DND-41 (cell line): ENCODE results near the gene CYP11A1.
A peak's percentile ranks its signal among the peaks of the same experiment; 100 is the strongest.

ENCODE experiments used
- ATAC-seq: fragments of 200-7000 bp; cut with Tn5 transposase; 3 replicates; pipeline ENCODE4 v1.9.1; 2021; ENCODE audit warnings: low read depth; ENCODE audit not compliant: insufficient read depth
- DNase-seq: peaks from one replicate; pipeline ENCODE4 v3.0.0-alpha.2; 2020
- H2AFZ ChIP-seq: 2 replicates; pipeline ENCODE4 v1.6.0; 2012; ENCODE audit warnings: low read depth, low read length
- H3K27ac ChIP-seq: 2 replicates; pipeline ENCODE4 v1.5.1; 2012; ENCODE audit warnings: low read length, inconsistent platforms
- H3K27me3 ChIP-seq: fragments of 200-600 bp; sonication (generic); 2 replicates; pipeline ENCODE4 v1.6.0; 2012; ENCODE audit warnings: low read length, mild to moderate bottlenecking, inconsistent platforms; ENCODE audit not compliant: insufficient read depth, poor library complexity
- H3K36me3 ChIP-seq: 2 replicates; pipeline ENCODE4 v1.5.1; 2012; ENCODE audit warnings: low read length, inconsistent platforms; ENCODE audit not compliant: insufficient read depth
- H3K4me1 ChIP-seq: 2 replicates; pipeline ENCODE4 v1.5.1; 2012; ENCODE audit warnings: mild to moderate bottlenecking, low read length; ENCODE audit not compliant: insufficient read depth
- H3K4me2 ChIP-seq: 2 replicates; pipeline ENCODE4 v1.6.0; 2012; ENCODE audit warnings: mild to moderate bottlenecking, moderate library complexity, low read length, inconsistent platforms; ENCODE audit not compliant: insufficient read depth
- H3K4me3 ChIP-seq, 2 experiments: fragments of 200-600 bp in 1 of 2; shearing (Covaris generic) in 1 of 2; 2 replicates each; pipeline ENCODE4 v1.5.1; 2012 to 2016; ENCODE audit warnings: inconsistent platforms in 2 of 2, low read length in 2 of 2, mild to moderate bottlenecking in 2 of 2, low read depth in 1 of 2, moderate library complexity in 1 of 2
- H3K79me2 ChIP-seq: 2 replicates; pipeline ENCODE4 v1.6.0; 2012; ENCODE audit warnings: low read length, inconsistent platforms; ENCODE audit not compliant: insufficient read depth
- H3K9ac ChIP-seq: 2 replicates; pipeline ENCODE4 v1.6.0; 2012; ENCODE audit warnings: low read depth, mild to moderate bottlenecking, inconsistent platforms, low read length, moderate library complexity
- H3K9me3 ChIP-seq: 2 replicates; pipeline ENCODE4 v1.5.1; 2012; ENCODE audit warnings: low read length, moderate library complexity, mild to moderate bottlenecking, inconsistent platforms; ENCODE audit not compliant: insufficient read depth, severe bottlenecking
- H4K20me1 ChIP-seq: 2 replicates; pipeline ENCODE4 v1.6.0; 2012; ENCODE audit warnings: low read length; ENCODE audit not compliant: insufficient read depth
- EZH2 ChIP-seq: IDR thresholded peaks from 3 replicates; pipeline ENCODE4 v1.6.1; 2012; ENCODE audit warnings: borderline replicate concordance, low read depth, mild to moderate bottlenecking, moderate library complexity, low read length, inconsistent platforms; ENCODE audit not compliant: severe bottlenecking
- TF ChIP-seq, protein P1 (sequence below): IDR thresholded peaks from 2 replicates; pipeline ENCODE4 v1.5.1; 2012; ENCODE audit warnings: borderline replicate concordance, low read length, moderate library complexity, mild to moderate bottlenecking; ENCODE audit not compliant: poor library complexity, severe bottlenecking; ENCODE audit errors: extremely low read depth

Gene CYP11A1

DNA sequence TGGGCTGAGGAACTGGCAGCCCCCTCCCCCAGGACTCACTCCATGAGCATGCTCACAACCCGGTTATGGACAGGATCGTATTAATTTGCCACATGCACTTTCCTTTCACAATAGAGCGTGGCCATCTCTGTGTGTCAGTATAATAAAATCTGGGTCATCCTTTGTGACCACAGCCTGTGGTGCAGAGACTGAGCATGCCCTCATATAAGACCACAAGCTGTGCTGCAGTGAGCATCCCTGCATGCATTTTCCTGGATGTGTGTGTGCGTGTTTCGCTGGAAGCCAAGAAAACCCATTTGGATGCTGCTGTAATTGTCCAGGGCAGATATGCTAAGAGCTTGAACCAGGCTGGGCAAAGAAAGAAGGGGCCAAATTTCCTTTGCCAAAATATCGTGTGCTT is 39.7 kb downstream of the CYP11A1 start:
- no peak overlapping the region for H3K4me2 ChIP-seq
- H3K9me3 ChIP-seq: no peaks in the 10 kb centered on the region
- H2AFZ ChIP-seq: no peak overlapping the region
- no peaks in the 10 kb centered on the region for H4K20me1 ChIP-seq
- H3K4me3 ChIP-seq: no peak overlapping the region
- ATAC-seq: no peak
- H3K4me1 ChIP-seq: no peaks in the 10 kb centered on the region
- H3K27ac ChIP-seq: no peak overlapping the region
- H3K79me2 ChIP-seq: no peaks in the 10 kb centered on the region
- H3K9ac ChIP-seq: no peak overlapping the region
- H3K27me3 ChIP-seq: peaks cover 9% of the 10 kb centered on the region
- H3K36me3 ChIP-seq: no peaks in the 10 kb centered on the region
- no peak for DNase-seq
- no peak for TF ChIP-seq EZH2

DNA sequence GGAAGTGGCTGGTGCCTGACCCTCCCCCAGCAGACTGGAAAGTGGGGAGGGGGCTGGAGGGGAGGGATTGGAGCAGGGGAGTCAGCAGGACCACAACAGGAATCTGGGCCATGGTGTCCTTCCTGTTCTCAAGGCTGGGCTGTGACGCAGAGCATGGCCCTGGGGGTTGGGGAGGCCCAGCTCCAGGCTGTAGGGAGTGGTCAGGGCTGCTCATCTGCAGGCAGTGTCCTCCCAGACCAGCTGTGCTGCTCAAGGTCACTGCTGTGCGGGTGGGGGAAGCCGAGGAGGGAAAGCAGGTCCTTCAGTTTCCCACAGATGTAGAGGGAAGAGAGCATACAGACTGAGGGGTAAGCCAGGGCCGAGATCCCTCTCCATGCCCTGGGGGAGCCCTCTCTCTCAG is 40.7 kb downstream of the CYP11A1 start:
- H3K4me3 ChIP-seq: no peak overlapping the region
- H3K27ac ChIP-seq: no peak overlapping the region
- ATAC-seq: no peak
- H3K79me2 ChIP-seq: no peaks in the 10 kb centered on the region
- H3K36me3 ChIP-seq: no peaks in the 10 kb centered on the region
- H3K4me2 ChIP-seq: no peak overlapping the region
- TF ChIP-seq EZH2: no peak
- TF ChIP-seq, protein P1, sequence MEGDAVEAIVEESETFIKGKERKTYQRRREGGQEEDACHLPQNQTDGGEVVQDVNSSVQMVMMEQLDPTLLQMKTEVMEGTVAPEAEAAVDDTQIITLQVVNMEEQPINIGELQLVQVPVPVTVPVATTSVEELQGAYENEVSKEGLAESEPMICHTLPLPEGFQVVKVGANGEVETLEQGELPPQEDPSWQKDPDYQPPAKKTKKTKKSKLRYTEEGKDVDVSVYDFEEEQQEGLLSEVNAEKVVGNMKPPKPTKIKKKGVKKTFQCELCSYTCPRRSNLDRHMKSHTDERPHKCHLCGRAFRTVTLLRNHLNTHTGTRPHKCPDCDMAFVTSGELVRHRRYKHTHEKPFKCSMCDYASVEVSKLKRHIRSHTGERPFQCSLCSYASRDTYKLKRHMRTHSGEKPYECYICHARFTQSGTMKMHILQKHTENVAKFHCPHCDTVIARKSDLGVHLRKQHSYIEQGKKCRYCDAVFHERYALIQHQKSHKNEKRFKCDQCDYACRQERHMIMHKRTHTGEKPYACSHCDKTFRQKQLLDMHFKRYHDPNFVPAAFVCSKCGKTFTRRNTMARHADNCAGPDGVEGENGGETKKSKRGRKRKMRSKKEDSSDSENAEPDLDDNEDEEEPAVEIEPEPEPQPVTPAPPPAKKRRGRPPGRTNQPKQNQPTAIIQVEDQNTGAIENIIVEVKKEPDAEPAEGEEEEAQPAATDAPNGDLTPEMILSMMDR: no peak
- DNase-seq: no peak
- no peaks in the 10 kb centered on the region for H3K9me3 ChIP-seq
- H3K4me1 ChIP-seq: no peaks in the 10 kb centered on the region
- no peak overlapping the region for H3K9ac ChIP-seq
- no peaks in the 10 kb centered on the region for H4K20me1 ChIP-seq
- peaks cover 9% of the 10 kb centered on the region for H3K27me3 ChIP-seq
- H2AFZ ChIP-seq: no peak overlapping the region

DNA sequence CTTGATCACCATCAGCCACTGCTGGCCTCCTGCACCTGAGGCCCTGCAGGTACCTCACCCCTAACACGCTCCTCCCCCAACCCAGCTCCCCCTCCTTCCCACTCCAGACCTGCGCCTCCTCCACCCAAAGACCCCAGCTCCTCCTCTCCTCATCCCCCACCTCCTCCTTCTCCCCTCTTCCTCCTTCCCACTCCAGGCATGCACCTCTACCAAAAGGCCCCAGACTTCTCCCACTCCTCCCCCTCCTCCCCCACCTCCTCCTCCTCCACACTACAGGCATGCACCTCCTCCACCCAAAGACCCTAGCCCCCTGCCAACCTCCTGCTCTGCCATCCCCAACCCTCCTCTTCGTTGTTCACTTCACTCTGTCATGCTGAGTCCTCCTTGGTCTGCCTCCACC is 42.7 kb downstream of the CYP11A1 start:
- Histone ChIP-seq H3K9ac (no peak overlapping the region), H3K36me3 (no peaks in the 10 kb centered on the region), H3K27ac (no peak overlapping the region), H3K9me3 (no peaks in the 10 kb centered on the region), H3K27me3 (peaks cover 2% of the 10 kb centered on the region), H3K4me1 (no peaks in the 10 kb centered on the region), H3K79me2 (no peaks in the 10 kb centered on the region), H3K4me2 (no peak overlapping the region), H4K20me1 (no peaks in the 10 kb centered on the region), H2AFZ (no peak overlapping the region), H3K4me3 (no peak overlapping the region)
- DNase-seq (no peak), ATAC-seq (no peak)
- TF ChIP-seq, protein P1: no peak
- no peak for TF ChIP-seq EZH2

DNA sequence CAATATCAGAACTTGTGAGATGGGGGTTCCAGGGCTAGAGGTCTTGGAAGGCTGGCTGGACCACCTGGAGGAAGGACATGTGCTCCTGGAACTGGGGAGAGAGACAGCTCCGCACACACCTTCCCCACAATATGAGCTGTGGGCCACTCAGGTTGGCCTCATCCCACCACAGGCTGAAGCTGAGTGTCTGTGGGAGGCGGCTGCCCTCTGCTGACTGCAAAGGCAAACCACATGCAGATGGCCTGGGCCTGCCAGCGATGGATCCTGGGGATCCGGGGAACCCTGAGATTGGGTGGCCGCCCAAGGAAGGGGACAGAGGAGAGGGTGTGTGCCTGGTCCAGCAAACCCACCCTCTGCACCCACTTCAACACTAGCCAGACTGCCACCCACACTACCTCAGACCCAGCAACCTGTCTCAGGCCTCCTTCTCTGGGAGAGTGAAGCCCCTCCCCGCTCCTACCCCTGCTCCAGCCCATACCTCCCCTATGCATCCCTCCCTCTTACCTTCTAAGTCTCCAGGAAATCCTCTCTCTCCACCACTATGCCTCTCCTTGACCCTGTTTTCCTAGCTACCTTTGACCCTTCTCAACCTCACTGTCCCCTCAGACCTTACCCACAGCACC is 44.8 kb downstream of the CYP11A1 start:
- Histone ChIP-seq H3K4me2 (no peak overlapping the region), H3K9me3 (no peaks in the 10 kb centered on the region), H2AFZ (no peak overlapping the region), H3K79me2 (no peaks in the 10 kb centered on the region), H4K20me1 (no peaks in the 10 kb centered on the region), H3K4me1 (no peaks in the 10 kb centered on the region), H3K4me3 (no peak overlapping the region), H3K9ac (no peak overlapping the region), H3K27me3 (peaks cover 2% of the 10 kb centered on the region), H3K36me3 (no peaks in the 10 kb centered on the region), H3K27ac (no peak overlapping the region)
- peak; percentile 55 for DNase-seq
- ATAC-seq: peak; percentile 85
- TF ChIP-seq, protein P1: peak; percentile 80
- TF ChIP-seq EZH2: no peak
